ENCODE measurements around the gene ZNF786.

The ZNF786 gene

GRCh38 chr7:149053384-149053783 lies 37.1 kb downstream of the ZNF786 start:
- ATAC-seq, result no peak
- TF ChIP-seq RARB (CRISPR knock-in tag; IDR thresholded peaks at IDR 0.05) (no peak), POU6F1 (CRISPR knock-in tag; IDR thresholded peaks at IDR 0.05; ENCODE audit: borderline replicate concordance, low read depth) (no peak), CSDC2 (CRISPR knock-in tag; IDR thresholded peaks at IDR 0.05) (no peak), ZNF70 (CRISPR knock-in tag; IDR thresholded peaks at IDR 0.05) (no peak), ZFP30 (CRISPR knock-in tag; IDR thresholded peaks at IDR 0.05) (no peak), TCF4 (CRISPR knock-in tag; IDR thresholded peaks at IDR 0.05; ENCODE audit: borderline replicate concordance) (no peak), PATZ1 (CRISPR knock-in tag; IDR thresholded peaks at IDR 0.05; ENCODE audit: borderline replicate concordance) (no peak), ZNF565 (CRISPR knock-in tag; conservative IDR thresholded peaks at IDR 0.05; ENCODE audit: low read depth) (no peak), PPARA (CRISPR knock-in tag; IDR thresholded peaks at IDR 0.05; ENCODE audit: borderline replicate concordance) (no peak), CREB5 (CRISPR knock-in tag; IDR thresholded peaks at IDR 0.05; ENCODE audit: low read depth) (no peak), ZNF8 (CRISPR knock-in tag; IDR thresholded peaks at IDR 0.05) (no peak), TOX (CRISPR knock-in tag; IDR thresholded peaks at IDR 0.05; ENCODE audit: borderline replicate concordance) (no peak), ZC3H10 (CRISPR knock-in tag; IDR thresholded peaks at IDR 0.05) (no peak), BACH2 (CRISPR knock-in tag; IDR thresholded peaks at IDR 0.05; ENCODE audit: borderline replicate concordance) (no peak), GLIS3 (CRISPR knock-in tag; IDR thresholded peaks at IDR 0.05) (no peak), ISL1 (CRISPR knock-in tag; IDR thresholded peaks at IDR 0.05) (no peak)
- TF ChIP-seq, protein P1, sequence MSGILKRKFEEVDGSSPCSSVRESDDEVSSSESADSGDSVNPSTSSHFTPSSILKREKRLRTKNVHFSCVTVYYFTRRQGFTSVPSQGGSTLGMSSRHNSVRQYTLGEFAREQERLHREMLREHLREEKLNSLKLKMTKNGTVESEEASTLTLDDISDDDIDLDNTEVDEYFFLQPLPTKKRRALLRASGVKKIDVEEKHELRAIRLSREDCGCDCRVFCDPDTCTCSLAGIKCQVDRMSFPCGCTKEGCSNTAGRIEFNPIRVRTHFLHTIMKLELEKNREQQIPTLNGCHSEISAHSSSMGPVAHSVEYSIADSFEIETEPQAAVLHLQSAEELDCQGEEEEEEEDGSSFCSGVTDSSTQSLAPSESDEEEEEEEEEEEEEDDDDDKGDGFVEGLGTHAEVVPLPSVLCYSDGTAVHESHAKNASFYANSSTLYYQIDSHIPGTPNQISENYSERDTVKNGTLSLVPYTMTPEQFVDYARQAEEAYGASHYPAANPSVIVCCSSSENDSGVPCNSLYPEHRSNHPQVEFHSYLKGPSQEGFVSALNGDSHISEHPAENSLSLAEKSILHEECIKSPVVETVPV (CRISPR knock-in tag; IDR thresholded peaks at IDR 0.05), result no peak
- TF ChIP-seq, protein P2, sequence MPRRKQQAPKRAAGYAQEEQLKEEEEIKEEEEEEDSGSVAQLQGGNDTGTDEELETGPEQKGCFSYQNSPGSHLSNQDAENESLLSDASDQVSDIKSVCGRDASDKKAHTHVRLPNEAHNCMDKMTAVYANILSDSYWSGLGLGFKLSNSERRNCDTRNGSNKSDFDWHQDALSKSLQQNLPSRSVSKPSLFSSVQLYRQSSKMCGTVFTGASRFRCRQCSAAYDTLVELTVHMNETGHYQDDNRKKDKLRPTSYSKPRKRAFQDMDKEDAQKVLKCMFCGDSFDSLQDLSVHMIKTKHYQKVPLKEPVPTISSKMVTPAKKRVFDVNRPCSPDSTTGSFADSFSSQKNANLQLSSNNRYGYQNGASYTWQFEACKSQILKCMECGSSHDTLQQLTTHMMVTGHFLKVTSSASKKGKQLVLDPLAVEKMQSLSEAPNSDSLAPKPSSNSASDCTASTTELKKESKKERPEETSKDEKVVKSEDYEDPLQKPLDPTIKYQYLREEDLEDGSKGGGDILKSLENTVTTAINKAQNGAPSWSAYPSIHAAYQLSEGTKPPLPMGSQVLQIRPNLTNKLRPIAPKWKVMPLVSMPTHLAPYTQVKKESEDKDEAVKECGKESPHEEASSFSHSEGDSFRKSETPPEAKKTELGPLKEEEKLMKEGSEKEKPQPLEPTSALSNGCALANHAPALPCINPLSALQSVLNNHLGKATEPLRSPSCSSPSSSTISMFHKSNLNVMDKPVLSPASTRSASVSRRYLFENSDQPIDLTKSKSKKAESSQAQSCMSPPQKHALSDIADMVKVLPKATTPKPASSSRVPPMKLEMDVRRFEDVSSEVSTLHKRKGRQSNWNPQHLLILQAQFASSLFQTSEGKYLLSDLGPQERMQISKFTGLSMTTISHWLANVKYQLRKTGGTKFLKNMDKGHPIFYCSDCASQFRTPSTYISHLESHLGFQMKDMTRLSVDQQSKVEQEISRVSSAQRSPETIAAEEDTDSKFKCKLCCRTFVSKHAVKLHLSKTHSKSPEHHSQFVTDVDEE (CRISPR knock-in tag; IDR thresholded peaks at IDR 0.05), result no peak

DNA sequence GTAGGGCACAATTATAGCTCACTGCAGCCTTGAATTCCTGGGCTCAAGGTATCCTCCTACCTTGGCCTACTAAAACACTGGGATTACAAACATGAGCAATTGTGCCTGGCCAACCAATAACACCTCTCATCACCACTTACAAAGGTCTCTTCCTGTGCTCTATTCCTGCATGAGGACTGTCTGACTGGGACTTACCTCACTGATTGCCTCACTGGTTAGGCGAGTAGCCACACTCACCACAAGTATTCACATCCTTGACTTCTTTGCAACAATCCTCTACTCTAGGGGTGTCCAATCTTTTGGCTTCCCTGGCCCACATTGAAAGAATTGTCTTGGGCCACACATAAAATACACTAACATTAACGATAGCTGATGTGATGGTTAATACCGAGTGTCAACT lies 39.6 kb downstream of the ZNF786 start:
- TF ChIP-seq, protein P1 (CRISPR knock-in tag; IDR thresholded peaks at IDR 0.05), result no peak
- no peak for ATAC-seq

DNA sequence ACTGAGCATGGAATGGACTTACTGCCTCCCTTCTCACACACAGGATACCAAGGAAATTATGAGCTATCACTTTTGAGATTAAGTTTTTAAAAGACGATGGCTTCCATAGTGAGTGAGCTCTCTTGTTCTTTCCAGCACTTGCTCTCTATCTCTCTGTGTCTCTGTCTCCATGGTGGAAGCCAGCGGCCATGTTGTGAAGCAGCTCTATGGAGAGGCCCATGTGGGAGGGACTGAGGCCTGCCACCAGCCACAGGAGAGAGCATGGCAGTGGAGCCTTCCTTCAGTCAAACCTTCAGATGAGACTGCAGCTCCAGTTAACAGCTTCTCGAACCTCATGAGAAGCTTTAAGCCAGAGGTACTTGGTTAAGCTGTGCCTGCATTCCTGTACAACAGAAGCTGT lies 41.7 kb downstream of the ZNF786 start:
- ATAC-seq, result no peak

More for the DNA sequence above, 41.7 kb downstream of the ZNF786 start:
- TF ChIP-seq CSDC2 (CRISPR knock-in tag; IDR thresholded peaks at IDR 0.05) (no peak), GLIS3 (CRISPR knock-in tag; IDR thresholded peaks at IDR 0.05) (no peak), PATZ1 (CRISPR knock-in tag; IDR thresholded peaks at IDR 0.05; ENCODE audit: borderline replicate concordance) (no peak), ZNF565 (CRISPR knock-in tag; conservative IDR thresholded peaks at IDR 0.05; ENCODE audit: low read depth) (no peak), SNAI2 (CRISPR knock-in tag; IDR thresholded peaks at IDR 0.05) (no peak), ESRRG (CRISPR knock-in tag; IDR thresholded peaks at IDR 0.05) (no peak), ZNF8 (CRISPR knock-in tag; IDR thresholded peaks at IDR 0.05) (no peak), CREB5 (CRISPR knock-in tag; IDR thresholded peaks at IDR 0.05; ENCODE audit: low read depth) (no peak)

Measured in SK-N-SH treated with all-trans-retinoic acid at 6 μM for 48 hours (cell line).